ENCODE measurements around the gene STARD3. TPM values are rescaled to one million over a fixed set of nuclear protein-coding genes. Genes with fewer than 3 reads are reported as not detected.

The STARD3 gene
- total RNA-seq, 4 donors from 2014 or later: 21.0 to 62.3 (median 26.0) TPM

- Histone ChIP-seq H3K4me3 (no peak within 1 kb of the TSS), H3K4me1 (peaks cover 0 to 19% of the 10 kb centered on the region in 2 donors), H3K36me3 (no peaks in the 10 kb centered on the region), H3K27ac (no peak within 1 kb of the TSS), H3K9me3 (no peaks in the 10 kb centered on the region), H3K27me3 (peaks cover 37 to 50% of the 10 kb centered on the region in 2 donors)
- intact Hi-C loops (cut with DNase I; ENCODE audit: low total_unique reads): no loop called here
- TF ChIP-seq POLR2A (IDR thresholded peaks at IDR 0.05) (no peak), CTCF (IDR thresholded peaks at IDR 0.05) (no peak)
- DNase-seq: no peak
Observed at GRCh38 chr17:39607851-39608130, 29.2 kb upstream of the STARD3 start, which contains the start of gene NEUROD2. TSS of gene NEUROD2 (minus strand) at chr17:39607920. CDS start at chr17:39606599, 1,321 bp downstream.

- H3K27me3 ChIP-seq: peaks cover 35 to 45% of the 10 kb centered on the region in 2 donors
- no peak for TF ChIP-seq CTCF (IDR thresholded peaks at IDR 0.05)
- TF ChIP-seq POLR2A (IDR thresholded peaks at IDR 0.05): no peak
- peaks cover 0 to 19% of the 10 kb centered on the region in 2 donors for H3K4me1 ChIP-seq
- no peak for DNase-seq
- no peak overlapping the region for H3K4me3 ChIP-seq
- no peak overlapping the region for H3K27ac ChIP-seq
- intact Hi-C loops (cut with DNase I; ENCODE audit: low total_unique reads): no loop called here
- H3K9me3 ChIP-seq: no peaks in the 10 kb centered on the region
- H3K36me3 ChIP-seq: no peaks in the 10 kb centered on the region
Observed at GRCh38 chr17:39608142-39608981, 28.6 kb upstream of the STARD3 start.

- no peak for TF ChIP-seq CTCF (IDR thresholded peaks at IDR 0.05)
- TF ChIP-seq POLR2A (IDR thresholded peaks at IDR 0.05): no peak
- intact Hi-C loops (cut with DNase I; ENCODE audit: low total_unique reads): no loop called here
- Histone ChIP-seq H3K4me3 (no peak overlapping the region), H3K4me1 (peaks cover 0 to 19% of the 10 kb centered on the region in 2 donors), H3K27ac (no peak overlapping the region), H3K36me3 (no peaks in the 10 kb centered on the region), H3K27me3 (peaks cover 24 to 35% of the 10 kb centered on the region in 2 donors), H3K9me3 (no peaks in the 10 kb centered on the region)
- DNase-seq: no peak
Observed at GRCh38 chr17:39609416-39610025, 27.4 kb upstream of the STARD3 start.

GRCh38 chr17:39611401-39612112 is 25.4 kb upstream of the STARD3 start:
- H3K9me3 ChIP-seq: no peaks in the 10 kb centered on the region
- no peak overlapping the region for H3K27ac ChIP-seq
- peaks cover 18 to 21% of the 10 kb centered on the region in 2 donors for H3K27me3 ChIP-seq
- DNase-seq: no peak
- intact Hi-C loops (cut with DNase I; ENCODE audit: low total_unique reads): no loop called here
- peaks cover 0 to 7% of the 10 kb centered on the region in 2 donors for H3K4me1 ChIP-seq
- TF ChIP-seq CTCF (IDR thresholded peaks at IDR 0.05): no peak
- no peak for TF ChIP-seq POLR2A (IDR thresholded peaks at IDR 0.05)
- H3K36me3 ChIP-seq: no peaks in the 10 kb centered on the region
- H3K4me3 ChIP-seq: no peak overlapping the region
